ENCODE results near the gene C8A.

C8A gene

DNA sequence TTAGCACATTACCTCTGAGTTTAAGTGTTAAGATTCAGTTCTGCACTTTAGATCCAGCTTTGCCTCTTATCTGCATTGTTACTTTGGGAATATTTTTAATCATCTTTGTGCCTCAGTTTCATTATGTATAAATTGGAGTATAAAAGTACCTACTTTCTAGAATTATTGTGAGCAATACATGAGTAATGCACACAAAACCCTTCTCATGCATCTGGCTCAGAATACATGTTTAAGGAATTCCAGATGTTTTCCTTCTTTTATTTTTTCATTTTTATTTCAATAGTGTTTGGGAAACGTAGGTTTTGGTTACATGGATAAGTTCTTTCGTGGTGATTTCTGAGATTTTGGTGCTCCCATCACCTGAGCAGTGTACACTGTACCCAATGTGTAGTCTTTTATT, 14.2 kb downstream of the C8A start:
- intact Hi-C loops (cut with DNase I): no loop called here
- no peak for DNase-seq

DNA sequence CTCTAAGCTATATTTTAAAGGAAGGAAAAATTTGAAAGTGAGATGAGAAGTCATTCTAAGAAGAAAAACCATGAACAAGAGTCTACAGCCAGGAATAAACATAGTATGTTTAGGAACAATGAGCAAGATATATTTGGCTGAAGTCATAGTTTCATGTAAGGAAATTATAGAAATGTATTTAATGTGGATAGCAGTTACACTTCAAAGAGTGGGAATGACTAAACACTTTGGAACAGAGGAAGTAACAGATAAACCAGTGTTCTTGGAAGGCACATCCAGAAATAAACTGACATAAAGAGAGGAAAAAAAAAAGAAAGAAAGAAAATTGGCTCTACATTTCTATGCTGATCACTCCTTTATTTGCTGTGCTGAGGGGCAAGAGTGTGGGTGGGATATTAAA, 18.0 kb downstream of the C8A start:
- intact Hi-C loops (cut with DNase I): no loop called here
- no peak for DNase-seq

DNA sequence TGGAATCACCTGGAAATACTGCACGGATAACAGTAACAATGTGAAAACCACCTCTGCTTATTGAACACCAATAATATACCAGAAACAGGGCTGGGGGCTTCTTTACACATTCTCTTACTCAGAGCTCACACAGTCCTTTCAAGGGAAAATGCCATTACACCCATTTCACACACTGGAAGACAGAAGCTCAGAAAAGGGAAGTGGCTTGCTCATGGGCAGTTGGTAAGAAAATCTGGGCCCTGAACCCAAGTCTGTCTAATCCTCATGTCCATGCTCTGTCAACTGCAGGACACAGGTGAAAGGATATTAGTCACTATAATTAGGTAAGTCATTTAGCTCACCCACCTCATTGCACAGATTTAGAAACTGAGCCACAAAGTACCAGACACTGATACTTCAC, 18.6 kb downstream of the C8A start:
- DNase-seq: no peak
- intact Hi-C loops (cut with DNase I): no loop called here

- DNase-seq: no peak
- intact Hi-C loops (cut with DNase I): no loop called here
These were observed 20.1 kb downstream of the C8A start for GRCh38 chr1:56874689-56875088.

DNA sequence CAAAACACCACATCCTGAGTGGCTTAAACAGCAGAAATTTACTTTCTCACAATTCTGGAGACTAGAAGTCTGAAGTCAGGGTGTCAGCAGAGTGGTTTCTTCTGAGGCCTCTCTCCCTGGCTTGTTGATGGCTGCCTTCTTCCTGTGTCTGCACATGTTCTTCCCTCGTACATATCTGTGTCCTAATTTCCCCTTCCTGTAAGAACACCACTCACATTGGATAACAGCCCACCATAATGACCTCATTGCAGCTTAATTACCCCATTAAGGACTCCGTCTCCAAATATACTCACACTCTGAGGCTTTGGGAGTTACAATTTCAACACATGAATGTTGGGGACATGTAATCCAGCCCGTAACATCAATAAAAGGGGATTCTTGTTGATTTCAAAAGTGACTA, 23.4 kb downstream of the C8A start:
- intact Hi-C loops (cut with DNase I): no loop called here
- no peak for DNase-seq

- no peak for DNase-seq
- intact Hi-C loops (cut with DNase I): no loop called here
These were observed 26.2 kb downstream of the C8A start for GRCh38 chr1:56880774-56881173.

DNA sequence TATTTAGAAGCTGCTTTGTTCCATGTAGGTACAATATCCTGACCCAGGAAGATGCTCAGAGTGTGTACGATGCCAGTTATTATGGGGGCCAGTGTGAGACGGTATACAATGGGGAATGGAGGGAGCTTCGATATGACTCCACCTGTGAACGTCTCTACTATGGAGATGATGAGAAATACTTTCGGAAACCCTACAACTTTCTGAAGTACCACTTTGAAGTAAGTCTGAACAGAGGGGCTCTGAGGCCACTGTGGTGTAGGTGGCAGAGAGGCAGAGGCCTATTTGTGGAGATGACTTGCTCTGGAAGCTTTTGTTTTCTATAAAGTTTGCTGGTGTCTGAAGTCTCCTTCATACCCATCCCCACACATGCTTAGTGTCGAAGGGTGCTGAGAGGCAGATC, 26.8 kb downstream of the C8A start:
- no peak for DNase-seq
- intact Hi-C loops (cut with DNase I): no loop called here

DNA sequence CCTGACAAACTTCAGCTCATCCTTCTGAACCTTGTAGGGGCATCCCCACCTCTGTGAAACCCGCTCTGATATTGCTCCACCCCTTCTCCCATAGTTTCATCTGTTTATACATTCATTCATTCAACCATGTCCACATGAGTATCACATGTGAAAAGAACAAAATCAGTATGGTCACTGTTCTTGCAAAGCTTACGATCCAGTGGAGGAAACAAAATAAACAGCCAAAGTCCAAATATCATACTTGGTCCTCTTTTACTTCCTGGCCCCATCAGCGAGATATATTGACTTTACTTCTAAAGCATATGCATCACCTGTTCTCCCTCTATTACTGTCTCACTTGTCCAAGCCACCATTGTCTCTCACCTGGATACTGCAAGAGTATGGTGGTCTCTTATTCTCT, 35.6 kb downstream of the C8A start:
- intact Hi-C loops (cut with DNase I): no loop called here
- DNase-seq: no peak

DNA sequence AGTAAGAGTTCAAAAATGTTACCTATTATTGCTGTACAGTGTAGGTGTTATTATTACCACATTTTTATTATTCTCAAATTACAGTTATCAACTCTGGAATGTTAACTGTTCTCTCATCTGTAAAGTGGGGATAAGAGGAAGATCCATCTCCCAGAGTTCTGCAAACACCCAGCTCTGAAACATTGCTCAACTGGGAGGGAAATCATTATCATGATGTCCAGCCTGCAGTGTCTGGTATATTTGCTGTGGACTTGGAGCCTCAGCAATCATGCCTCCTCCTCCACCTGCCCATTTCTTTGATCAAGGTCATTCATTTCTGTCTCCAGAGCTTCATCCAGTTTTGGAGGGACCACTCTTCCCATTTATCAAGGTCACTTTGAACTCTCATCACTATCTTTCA, 39.4 kb downstream of the C8A start:
- intact Hi-C loops (cut with DNase I): no loop called here
- DNase-seq: no peak

GRCh38 chr1:56897150-56898004, 42.8 kb downstream of the C8A start:
- intact Hi-C loops (cut with DNase I): no loop called here
- no peak for DNase-seq

- intact Hi-C loops (cut with DNase I): no loop called here
- DNase-seq: no peak
These were observed 43.4 kb downstream of the C8A start for GRCh38 chr1:56898005-56898373.

- intact Hi-C loops (cut with DNase I): no loop called here
- no peak for DNase-seq
These were observed 44.3 kb downstream of the C8A start for GRCh38 chr1:56898879-56899278.

DNA sequence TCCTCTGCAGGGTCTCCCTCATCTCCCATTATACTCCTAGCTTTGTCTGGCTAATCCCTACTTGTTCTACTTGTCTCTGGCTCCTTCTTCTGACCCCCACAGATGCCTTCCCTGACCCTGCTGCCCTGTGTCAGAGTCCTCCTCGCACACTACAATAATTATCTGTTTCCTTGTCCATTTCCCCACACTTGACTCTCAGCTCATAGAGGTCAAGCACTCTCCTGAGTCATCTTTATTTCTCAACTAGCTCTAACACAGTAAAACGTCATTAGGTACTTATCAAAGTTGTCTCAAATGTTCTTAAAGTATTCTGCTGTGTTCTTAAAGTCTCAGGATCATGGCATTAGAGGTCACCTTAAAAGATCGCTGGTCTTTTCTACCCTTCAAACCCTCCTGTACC, 47.1 kb downstream of the C8A start:
- no peak for DNase-seq
- intact Hi-C loops (cut with DNase I): no loop called here

DNA sequence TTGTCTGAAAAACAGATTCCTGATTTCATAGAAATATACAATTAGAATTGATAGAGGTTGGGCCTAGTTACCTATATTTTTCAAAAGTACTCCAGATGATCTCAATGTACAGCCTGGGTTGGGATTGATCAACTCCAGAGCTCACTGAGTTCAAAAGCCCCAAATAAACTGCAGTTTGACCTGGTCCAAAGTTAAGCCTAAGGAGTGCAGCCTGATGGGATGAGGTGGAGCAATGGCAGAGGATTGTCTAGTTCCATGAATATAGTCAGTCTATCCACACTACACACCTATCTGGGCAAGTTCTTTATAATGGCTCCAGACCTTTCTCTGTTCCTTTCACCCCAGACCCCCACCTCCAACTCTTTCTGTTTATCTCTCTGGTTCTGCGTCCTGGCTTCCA, 49.2 kb downstream of the C8A start:
- DNase-seq: no peak
- intact Hi-C loops (cut with DNase I): no loop called here

GRCh38 chr1:56904663-56905397, 50.2 kb downstream of the C8A start:
- no peak for DNase-seq
- intact Hi-C loops (cut with DNase I): no loop called here

- intact Hi-C loops (cut with DNase I): no loop called here
- DNase-seq: no peak
These were observed 51.1 kb downstream of the C8A start for GRCh38 chr1:56905667-56906066.

GRCh38 chr1:56908619-56909221, 54.1 kb downstream of the C8A start:
- DNase-seq: no peak
- intact Hi-C loops (cut with DNase I): no loop called here

- intact Hi-C loops (cut with DNase I): no loop called here
- no peak for DNase-seq
These were observed 55.9 kb downstream of the C8A start for GRCh38 chr1:56910441-56910985.

DNA sequence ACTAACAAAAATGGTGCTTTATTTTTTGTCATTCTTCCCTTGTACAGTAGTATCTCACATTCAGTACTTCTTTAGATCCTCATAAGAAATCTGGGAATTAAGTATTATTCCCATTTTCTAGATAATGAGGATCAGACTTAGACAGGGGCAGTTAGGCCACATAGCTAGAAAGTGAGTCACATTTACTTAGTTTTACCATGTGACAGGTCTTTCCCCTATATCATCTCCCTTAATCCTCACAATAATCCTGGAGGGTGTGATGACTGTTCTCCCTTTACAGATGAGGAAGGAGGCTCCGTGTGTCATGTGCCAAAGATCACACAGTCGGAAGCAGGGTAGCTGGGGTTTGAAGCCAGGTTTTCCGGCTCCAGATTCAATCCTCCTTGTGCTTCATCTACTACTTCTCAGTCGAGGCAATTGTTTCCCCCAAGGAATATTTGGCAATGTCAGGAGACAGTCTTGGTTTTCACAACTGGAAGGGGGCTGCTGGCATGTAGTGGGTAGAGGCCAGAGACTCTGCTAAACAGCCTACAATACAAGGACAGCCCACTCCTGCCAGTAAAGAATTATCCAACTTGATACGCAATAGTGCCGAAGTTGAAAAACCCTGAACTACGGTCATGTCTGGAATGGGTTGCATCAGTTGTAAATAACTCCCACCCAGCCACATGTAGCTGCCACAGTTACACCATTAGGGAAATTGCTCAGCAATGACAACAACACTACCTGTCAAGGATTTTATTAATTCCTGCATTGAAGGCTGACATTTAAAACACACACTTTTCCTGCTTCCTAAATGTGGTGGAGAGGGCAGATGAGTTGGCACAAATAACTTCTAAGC, 56.7 kb downstream of the C8A start:
- no peak for DNase-seq
- intact Hi-C loops (cut with DNase I): no loop called here

All from head of caudate nucleus (tissue), 42 donors.